Activated CD8-positive, alpha-beta memory T cell treated with anti-CD3 and anti-CD28 coated beads for 1 hour (primary cell): ENCODE results near the gene FCN2.

Source experiments
- DNase-seq, 2 donors: peaks; one replicate each; pipeline ENCODE4 v3.0.0-alpha.2; 2020; ENCODE audit warnings: low read depth in 1 of 2; ENCODE audit errors: extremely low read depth in 1 of 2

The FCN2 gene

DNA sequence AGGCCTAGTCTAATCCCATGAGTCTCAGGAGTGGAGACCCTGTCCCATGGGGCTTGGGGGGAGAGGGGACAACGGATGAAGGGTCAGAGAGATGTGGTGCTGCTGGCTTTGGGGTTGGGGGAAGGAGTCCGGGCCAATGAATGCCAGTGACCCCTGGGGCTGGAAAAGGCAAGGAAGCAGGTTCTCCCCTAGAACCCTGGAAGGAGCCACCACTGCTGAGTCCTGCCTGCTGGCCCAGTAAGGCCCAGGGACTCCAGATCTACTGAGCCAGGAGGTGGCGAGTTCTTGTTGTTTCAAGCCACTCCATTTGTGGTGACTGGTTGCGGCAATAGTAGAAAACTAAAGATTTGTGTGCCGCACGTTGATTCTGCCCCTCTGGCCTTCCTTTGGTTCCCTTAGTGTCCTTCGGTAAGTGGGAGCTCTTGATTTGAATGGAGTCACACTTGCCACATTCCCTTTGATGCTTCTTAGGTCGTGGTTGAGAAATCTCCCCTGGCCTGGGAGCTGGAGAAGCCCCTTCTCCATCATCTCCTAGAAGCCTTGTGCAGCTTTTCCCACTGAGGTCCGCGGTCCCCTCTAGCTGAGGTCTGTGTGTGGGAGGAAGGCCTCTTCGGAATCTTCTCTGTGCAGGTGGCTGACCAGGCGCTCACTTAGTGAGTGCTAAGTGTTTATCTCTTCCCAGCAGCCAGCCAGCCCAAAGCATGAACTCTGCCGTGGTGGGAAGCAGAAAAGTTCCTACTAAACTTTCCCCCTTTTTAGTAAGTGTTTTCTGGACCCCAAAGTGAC is 28.1 kb downstream of the FCN2 start:
- DNase-seq: no peak

GRCh38 chr9:134909511-134910481 is 29.2 kb downstream of the FCN2 start:
- DNase-seq: no peak

- no peak for DNase-seq
These were observed 31.7 kb downstream of the FCN2 start for GRCh38 chr9:134912126-134912840.

DNA sequence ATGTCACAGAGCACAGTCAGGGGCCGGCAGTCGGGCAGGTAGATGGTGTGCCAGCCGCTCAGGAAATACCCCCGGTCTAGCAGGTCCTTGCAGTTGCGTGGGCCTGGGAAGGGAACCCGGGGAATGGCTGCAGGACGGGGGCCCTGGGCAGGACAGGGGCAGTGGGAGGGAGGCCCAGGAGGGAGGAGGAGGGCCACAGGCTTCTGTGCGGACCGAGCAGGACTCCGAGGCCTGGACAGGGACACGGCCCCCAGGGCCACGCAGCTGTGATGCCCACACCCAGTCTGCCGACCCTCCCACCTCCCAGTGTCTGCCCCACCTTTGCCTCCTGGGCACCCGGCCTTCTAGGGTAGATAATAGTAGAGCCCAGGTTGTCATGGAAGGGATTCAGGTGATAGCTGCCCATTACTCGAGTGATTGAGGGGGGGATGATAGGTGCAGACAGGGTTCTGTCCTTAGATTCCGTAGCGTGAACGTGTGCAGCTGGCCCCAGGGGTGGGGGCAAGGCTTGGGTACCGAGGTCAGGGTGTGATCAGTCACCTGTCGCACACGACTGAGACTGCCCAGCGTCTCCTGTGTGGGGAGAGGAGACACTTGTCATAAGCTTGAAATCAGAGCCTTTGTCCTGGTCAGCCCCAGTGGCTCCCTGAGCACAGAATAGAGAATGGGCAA is 32.6 kb downstream of the FCN2 start:
- no peak for DNase-seq

DNA sequence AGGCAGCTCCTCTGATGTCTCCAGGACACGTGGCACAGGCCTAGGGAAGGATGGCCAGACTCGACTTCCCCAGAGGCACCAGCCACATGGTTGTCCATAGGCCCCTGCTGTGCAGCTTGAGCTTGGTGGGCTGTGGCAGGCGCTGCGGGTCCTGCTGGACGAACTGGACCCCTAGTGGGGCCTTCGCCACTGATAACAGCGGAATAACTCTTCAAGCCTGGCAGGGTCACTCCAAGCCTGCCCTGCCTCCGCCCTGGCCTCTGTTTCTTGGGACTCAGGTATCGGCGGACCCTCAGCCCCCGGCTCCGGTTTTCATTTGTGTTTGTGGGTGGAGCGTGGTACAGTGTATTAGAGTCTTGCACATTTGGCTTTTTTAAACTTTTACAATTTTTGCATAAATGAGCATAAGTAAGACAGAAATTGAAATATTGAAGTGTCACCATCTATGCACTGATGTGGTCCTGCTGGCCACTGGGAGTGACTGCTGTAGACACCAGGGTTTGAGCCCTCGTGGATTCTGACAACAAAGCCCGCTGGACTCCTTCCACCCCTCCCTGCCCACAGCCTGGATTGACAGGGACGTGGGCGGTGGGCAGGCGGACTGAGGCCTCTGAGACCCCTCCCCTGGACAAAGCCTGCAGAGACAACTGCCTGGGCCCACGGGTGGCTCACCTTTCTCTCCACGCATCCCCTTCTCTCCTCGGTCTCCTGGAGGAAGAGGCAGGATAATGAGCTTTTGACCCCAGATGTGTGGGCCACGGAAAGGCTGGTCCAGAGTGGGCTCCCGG is 33.3 kb downstream of the FCN2 start:
- DNase-seq: no peak

- no peak for DNase-seq
These were observed 33.9 kb downstream of the FCN2 start for GRCh38 chr9:134914501-134914834.

GRCh38 chr9:134915046-134915985 is 34.7 kb downstream of the FCN2 start:
- DNase-seq: no peak

- DNase-seq: no peak
These were observed 35.6 kb downstream of the FCN2 start for GRCh38 chr9:134916161-134916665.

DNA sequence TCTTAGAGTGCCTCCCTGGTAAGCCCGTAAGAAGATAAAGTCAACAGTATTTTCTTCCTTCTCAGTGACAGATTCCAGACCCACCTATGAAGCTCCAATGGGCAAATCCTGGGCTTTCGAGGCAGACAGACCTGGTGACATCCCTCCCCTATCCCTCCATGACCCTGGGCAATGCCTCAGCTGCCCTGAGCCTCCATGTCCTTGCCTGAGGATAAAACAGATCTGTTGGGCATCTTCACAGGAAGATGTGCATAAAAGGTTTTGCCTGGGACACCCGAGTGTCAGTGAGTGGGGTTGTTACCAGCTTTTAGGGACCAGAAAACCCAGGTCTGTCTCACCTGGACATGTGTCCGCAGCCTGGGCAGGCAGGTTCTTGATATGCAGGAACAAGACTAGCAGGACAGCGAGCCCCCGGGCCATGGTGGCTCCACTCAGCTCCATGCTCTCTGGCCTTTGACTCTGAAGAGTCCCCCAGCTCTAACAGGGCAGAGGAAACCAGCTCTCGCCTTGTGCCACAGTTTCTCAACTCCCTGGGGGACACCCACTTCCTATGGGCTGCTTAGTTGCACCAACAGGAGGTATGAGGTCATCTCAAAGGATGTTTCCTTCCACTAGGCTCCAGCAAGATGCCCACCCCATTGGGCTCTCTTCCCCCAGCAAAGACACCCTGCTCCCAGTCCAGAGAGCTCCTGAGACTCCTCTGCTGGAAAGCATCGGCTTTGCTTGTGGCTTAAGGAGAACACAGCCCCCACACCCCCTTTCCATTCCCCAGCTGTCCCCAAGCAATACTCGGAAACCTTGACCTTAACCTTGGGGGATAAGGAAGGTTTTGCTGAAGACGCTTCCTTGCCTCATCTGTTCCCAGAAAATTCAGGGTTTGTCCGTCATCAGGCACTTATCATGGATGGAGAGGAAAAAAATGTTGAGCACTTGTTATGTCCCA is 37.1 kb downstream of the FCN2 start, which contains the start of gene FCN1:
FCN1 (minus strand) TSS at position 482 of the 943 bp plus-strand sequence; CDS start at position 441, 41 bp downstream.
- DNase-seq: no peak

- DNase-seq: no peak
These were observed 38.0 kb downstream of the FCN2 start for GRCh38 chr9:134918646-134919045.

DNA sequence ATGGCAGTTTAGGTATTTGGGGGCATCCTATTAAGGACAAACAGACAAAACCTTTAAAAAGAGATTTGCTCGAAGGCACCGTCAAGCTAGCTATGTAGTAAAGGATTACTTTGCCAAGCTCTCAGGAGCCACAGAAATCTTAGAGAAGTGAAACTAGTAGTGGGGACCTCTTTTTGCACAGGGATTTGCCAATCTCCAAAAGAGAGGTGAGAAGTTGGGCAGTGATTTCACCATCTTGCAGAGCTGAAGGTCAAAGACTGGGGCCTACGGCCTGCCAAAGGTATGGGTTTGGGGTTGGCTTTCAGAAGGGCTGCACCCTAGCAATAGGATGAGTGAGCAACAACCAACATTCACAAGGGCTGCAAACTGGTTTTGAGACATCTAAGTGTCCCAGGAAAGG is 38.7 kb downstream of the FCN2 start:
- DNase-seq: no peak

- DNase-seq: no peak
These were observed 41.7 kb downstream of the FCN2 start for GRCh38 chr9:134922066-134922931.

DNA sequence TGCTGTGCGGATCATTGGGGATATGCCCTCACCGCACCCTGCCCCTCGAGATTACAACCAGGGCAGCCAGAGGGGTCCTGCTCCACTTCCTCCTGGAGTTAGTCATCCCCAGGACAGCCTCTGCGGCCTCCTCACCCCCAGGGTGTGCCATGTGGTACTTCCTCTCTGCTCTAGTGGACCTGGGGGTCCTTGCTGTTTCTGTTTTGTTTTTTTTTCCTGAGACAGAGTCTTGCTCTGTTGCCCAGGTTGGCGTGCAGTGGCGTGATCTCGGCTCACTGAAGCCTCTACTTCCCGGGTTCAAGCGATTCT is 42.3 kb downstream of the FCN2 start:
- DNase-seq: no peak

DNA sequence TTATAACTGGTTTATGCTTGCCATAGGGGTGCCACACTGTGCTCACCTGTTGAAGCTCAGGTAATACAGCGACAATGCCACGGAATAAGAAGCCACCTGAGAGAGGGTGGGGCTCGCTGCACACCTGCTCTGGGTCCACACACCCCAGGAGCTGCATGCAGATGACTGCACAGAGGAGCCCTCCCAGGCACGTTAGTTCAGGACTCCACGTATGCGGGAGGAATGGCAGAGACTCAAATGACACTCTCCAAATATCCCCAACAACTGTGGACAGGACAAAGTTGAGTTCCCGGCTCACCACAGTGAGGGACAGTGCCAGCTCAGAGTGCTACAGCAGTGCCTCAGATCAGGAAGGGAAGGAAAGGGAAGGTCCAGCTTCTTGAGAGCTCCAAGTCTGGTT is 42.9 kb downstream of the FCN2 start:
- DNase-seq: no peak

DNA sequence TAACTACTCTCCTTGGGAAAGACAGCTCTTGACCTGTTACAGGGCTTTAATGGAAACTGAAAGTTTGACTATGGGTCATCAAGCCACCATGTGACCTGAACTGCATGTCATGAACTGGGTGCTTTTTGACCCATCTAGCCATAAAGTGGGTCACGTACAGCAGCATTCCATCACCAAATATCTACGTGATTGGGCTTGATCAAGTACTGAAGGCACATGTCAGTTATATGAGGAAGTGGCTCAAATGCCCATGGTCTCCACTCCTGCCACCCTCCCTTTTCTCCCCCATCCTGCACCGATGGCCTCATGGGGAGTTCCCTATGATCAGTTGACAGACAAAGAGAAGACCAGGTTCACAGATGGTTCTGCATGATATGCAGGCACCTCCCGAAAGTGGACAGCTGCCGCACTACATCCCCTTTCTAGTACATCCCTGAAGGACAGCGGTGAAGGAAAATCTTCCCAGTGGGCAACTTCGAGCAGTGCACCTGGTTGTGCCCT is 44.5 kb downstream of the FCN2 start:
- DNase-seq: no peak

GRCh38 chr9:134928436-134929192 is 48.0 kb downstream of the FCN2 start:
- no peak for DNase-seq
